Measurements from ENCODE around the gene SOCS3.

SOCS3 gene

GRCh38 chr17:78343543-78344201 lies 16.2 kb downstream of the SOCS3 start:
- Histone ChIP-seq H3K27ac (ENCODE audit: low read depth, low read length, poor library complexity, severe bottlenecking) (no peak overlapping the region), H3K4me3 (ENCODE audit: low read depth, low read length, poor library complexity, severe bottlenecking) (no peak overlapping the region), H3K4me1 (ENCODE audit: insufficient read depth, low read length, severe bottlenecking) (peaks cover 20% of the 10 kb centered on the region), H3K9ac (ENCODE audit: low read length) (no peak overlapping the region), H3F3A (ENCODE audit: insufficient read depth, low read length) (no peaks in the 10 kb centered on the region), H3K4me2 (ENCODE audit: low read length) (peak overlapping the region; percentile 39; the same call in 1 of the 2 replicates), H3K27me3 (ENCODE audit: insufficient read depth, low read length) (peaks cover 10% of the 10 kb centered on the region), H3K9me3 (ENCODE audit: low read length) (no peaks in the 10 kb centered on the region), H4K20me1 (ENCODE audit: insufficient read depth, low read length) (no peaks in the 10 kb centered on the region), H3K36me3 (ENCODE audit: insufficient read depth, low read length) (no peaks in the 10 kb centered on the region), H3K9me2 (ENCODE audit: low read depth, low read length) (no peaks in the 10 kb centered on the region), H2AFZ (ENCODE audit: low read length) (no peak overlapping the region), H3K79me2 (ENCODE audit: insufficient read depth, low read length) (no peaks in the 10 kb centered on the region)
- TF ChIP-seq EZH2 (IDR thresholded peaks at IDR 0.05; ENCODE audit: borderline replicate concordance, low read length) (no peak), CTCF (IDR thresholded peaks at IDR 0.05; ENCODE audit: low read length) (no peak)

- Histone ChIP-seq H4K20me1 (ENCODE audit: insufficient read depth, low read length) (no peaks in the 10 kb centered on the region), H3K9me3 (ENCODE audit: low read length) (no peaks in the 10 kb centered on the region), H3K9me2 (ENCODE audit: low read depth, low read length) (no peaks in the 10 kb centered on the region), H3F3A (ENCODE audit: insufficient read depth, low read length) (no peaks in the 10 kb centered on the region), H3K9ac (ENCODE audit: low read length) (no peak overlapping the region), H3K4me2 (ENCODE audit: low read length) (peak overlapping the region; percentile 39; the same call in 1 of the 2 replicates), H3K4me3 (ENCODE audit: low read depth, low read length, poor library complexity, severe bottlenecking) (no peak overlapping the region), H3K79me2 (ENCODE audit: insufficient read depth, low read length) (no peaks in the 10 kb centered on the region), H3K27ac (ENCODE audit: low read depth, low read length, poor library complexity, severe bottlenecking) (no peak overlapping the region), H2AFZ (ENCODE audit: low read length) (no peak overlapping the region), H3K36me3 (ENCODE audit: insufficient read depth, low read length) (no peaks in the 10 kb centered on the region), H3K27me3 (ENCODE audit: insufficient read depth, low read length) (peaks cover 10% of the 10 kb centered on the region), H3K4me1 (ENCODE audit: insufficient read depth, low read length, severe bottlenecking) (peaks cover 25% of the 10 kb centered on the region)
- TF ChIP-seq EZH2 (IDR thresholded peaks at IDR 0.05; ENCODE audit: borderline replicate concordance, low read length) (no peak), CTCF (IDR thresholded peaks at IDR 0.05; ENCODE audit: low read length) (no peak)
Measured at GRCh38 chr17:78343187-78343542, 16.7 kb downstream of the SOCS3 start.

GRCh38 chr17:78342449-78343186 lies 17.3 kb downstream of the SOCS3 start:
- Histone ChIP-seq H3K9ac (ENCODE audit: low read length) (no peak overlapping the region), H3K9me3 (ENCODE audit: low read length) (no peaks in the 10 kb centered on the region), H3K27ac (ENCODE audit: low read depth, low read length, poor library complexity, severe bottlenecking) (no peak overlapping the region), H3K4me2 (ENCODE audit: low read length) (0 out of 2 replicates have a peak overlapping the region, but pooled peaks have one; percentile 38), H3K4me1 (ENCODE audit: insufficient read depth, low read length, severe bottlenecking) (peaks cover 31% of the 10 kb centered on the region), H2AFZ (ENCODE audit: low read length) (no peak overlapping the region), H3K27me3 (ENCODE audit: insufficient read depth, low read length) (peaks cover 10% of the 10 kb centered on the region), H3K9me2 (ENCODE audit: low read depth, low read length) (no peaks in the 10 kb centered on the region), H3K79me2 (ENCODE audit: insufficient read depth, low read length) (no peaks in the 10 kb centered on the region), H3K36me3 (ENCODE audit: insufficient read depth, low read length) (no peaks in the 10 kb centered on the region), H3F3A (ENCODE audit: insufficient read depth, low read length) (no peaks in the 10 kb centered on the region), H3K4me3 (ENCODE audit: low read depth, low read length, poor library complexity, severe bottlenecking) (no peak overlapping the region), H4K20me1 (ENCODE audit: insufficient read depth, low read length) (no peaks in the 10 kb centered on the region)
- TF ChIP-seq CTCF (IDR thresholded peaks at IDR 0.05; ENCODE audit: low read length) (no peak), EZH2 (IDR thresholded peaks at IDR 0.05; ENCODE audit: borderline replicate concordance, low read length) (no peak; the same call in 1 of the 2 replicates)
